Measurements from ENCODE around the gene PRTFDC1. TPM values are rescaled to one million over a fixed set of nuclear protein-coding genes. Genes with fewer than 3 reads are reported as not detected.

Gene PRTFDC1
- polyA plus RNA-seq, 3 donors, result 43.1 to 51.9 (median 48.3) TPM

GRCh38 chr10:24908793-24909423 is 43.5 kb downstream of the PRTFDC1 start:
- DNase-seq (ENCODE audit: low read depth in 3 of 3, low spot score in 2 of 3), result no peak

- DNase-seq (ENCODE audit: low read depth in 3 of 3, low spot score in 2 of 3), result no peak
These were observed 44.5 kb downstream of the PRTFDC1 start for GRCh38 chr10:24907956-24908355.

GRCh38 chr10:24906372-24906771 is 46.0 kb downstream of the PRTFDC1 start:
- DNase-seq (ENCODE audit: low read depth in 3 of 3, low spot score in 2 of 3), result no peak

- no peak for DNase-seq (ENCODE audit: low read depth in 3 of 3, low spot score in 2 of 3)
These were observed 47.6 kb downstream of the PRTFDC1 start for GRCh38 chr10:24904824-24905223.

- DNase-seq (ENCODE audit: low read depth in 3 of 3, low spot score in 2 of 3), result no peak
These were observed 50.0 kb downstream of the PRTFDC1 start for GRCh38 chr10:24902400-24902728.

- DNase-seq (ENCODE audit: low read depth in 3 of 3, low spot score in 2 of 3), result no peak
These were observed 50.6 kb downstream of the PRTFDC1 start for GRCh38 chr10:24901686-24902399.

GRCh38 chr10:24900888-24901685 is 51.3 kb downstream of the PRTFDC1 start:
- no peak for DNase-seq (ENCODE audit: low read depth in 3 of 3, low spot score in 2 of 3)

- no peak for DNase-seq (ENCODE audit: low read depth in 3 of 3, low spot score in 2 of 3)
These were observed 52.8 kb downstream of the PRTFDC1 start for GRCh38 chr10:24899571-24899970.

GRCh38 chr10:24898501-24898900 is 53.9 kb downstream of the PRTFDC1 start:
- DNase-seq (ENCODE audit: low read depth in 3 of 3, low spot score in 2 of 3), result no peak

- DNase-seq (ENCODE audit: low read depth in 3 of 3, low spot score in 2 of 3), result no peak
These were observed 55.0 kb downstream of the PRTFDC1 start for GRCh38 chr10:24897326-24897926.

- no peak for DNase-seq (ENCODE audit: low read depth in 3 of 3, low spot score in 2 of 3)
These were observed 57.7 kb downstream of the PRTFDC1 start for GRCh38 chr10:24894728-24895127.

GRCh38 chr10:24894309-24894708 is 58.1 kb downstream of the PRTFDC1 start:
- DNase-seq (ENCODE audit: low read depth in 3 of 3, low spot score in 2 of 3), result no peak

GRCh38 chr10:24893127-24893526 is 59.3 kb downstream of the PRTFDC1 start:
- DNase-seq (ENCODE audit: low read depth in 3 of 3, low spot score in 2 of 3), result no peak

- DNase-seq (ENCODE audit: low read depth in 3 of 3, low spot score in 2 of 3), result no peak
These were observed 60.6 kb downstream of the PRTFDC1 start for GRCh38 chr10:24891823-24892222.

- DNase-seq (ENCODE audit: low read depth in 3 of 3, low spot score in 2 of 3), result no peak
These were observed 62.8 kb downstream of the PRTFDC1 start for GRCh38 chr10:24889639-24890038.

GRCh38 chr10:24887855-24888231 is 64.6 kb downstream of the PRTFDC1 start:
- DNase-seq (ENCODE audit: low read depth in 3 of 3, low spot score in 2 of 3), result no peak

GRCh38 chr10:24886290-24886680 is 66.1 kb downstream of the PRTFDC1 start:
- DNase-seq (ENCODE audit: low read depth in 3 of 3, low spot score in 2 of 3), result no peak

- no peak for DNase-seq (ENCODE audit: low read depth in 3 of 3, low spot score in 2 of 3)
These were observed 66.7 kb downstream of the PRTFDC1 start for GRCh38 chr10:24885551-24886289.

- no peak for DNase-seq (ENCODE audit: low read depth in 3 of 3, low spot score in 2 of 3)
These were observed 67.6 kb downstream of the PRTFDC1 start for GRCh38 chr10:24884793-24885192.

GRCh38 chr10:24884316-24884715 is 68.1 kb downstream of the PRTFDC1 start:
- no peak for DNase-seq (ENCODE audit: low read depth in 3 of 3, low spot score in 2 of 3)

GRCh38 chr10:24883176-24883575 is 69.2 kb downstream of the PRTFDC1 start:
- DNase-seq (ENCODE audit: low read depth in 3 of 3, low spot score in 2 of 3), result no peak

Measured in right renal cortex interstitium (tissue), 3 donors.